Naive B cell (primary cell): Measurements from ENCODE around the gene PEMT. TPM values are rescaled to one million over a fixed set of nuclear protein-coding genes. Genes with fewer than 3 reads are reported as not detected.

Experiments used
- ATAC-seq, 2 donors: fragments of 150-1000 bp; cut with Tn5 transposase; 2 replicates each; pipeline ENCODE4 v1.10.0; 2021; ENCODE audit warnings: low read depth in 2 of 2, mild to moderate bottlenecking in 2 of 2, moderate library complexity in 2 of 2
- DNase-seq: peaks from one replicate; pipeline ENCODE4 v3.0.0; 2022
- H3K27ac Mint-ChIP-seq, 6 donors: one replicate each; pipeline ENCODE4 v1.8.0; 2020 to 2022; ENCODE audit warnings: mild to moderate bottlenecking in 6 of 6, mixed read lengths in 6 of 6, moderate library complexity in 5 of 6, inconsistent platforms in 2 of 6
- H3K27me3 Mint-ChIP-seq, 3 donors: one replicate each; pipeline ENCODE4 v1.8.0; 2021 to 2022; ENCODE audit warnings: mixed read lengths in 3 of 3, mild to moderate bottlenecking in 1 of 3
- H3K36me3 Mint-ChIP-seq, 2 donors: one replicate each; pipeline ENCODE4 v1.8.0; 2020 to 2022; ENCODE audit warnings: mixed read lengths in 2 of 2, inconsistent platforms in 1 of 2, mild to moderate bottlenecking in 1 of 2
- H3K4me1 Mint-ChIP-seq, 3 donors: one replicate each; pipeline ENCODE4 v1.8.0; 2020 to 2022; ENCODE audit warnings: mixed read lengths in 3 of 3, inconsistent platforms in 1 of 3, mild to moderate bottlenecking in 1 of 3, moderate library complexity in 1 of 3
- H3K4me3 Mint-ChIP-seq, 8 donors: one replicate each; pipeline ENCODE4 v1.8.0; 2020 to 2022; ENCODE audit warnings: mild to moderate bottlenecking in 8 of 8, mixed read lengths in 8 of 8, moderate library complexity in 8 of 8, inconsistent platforms in 2 of 8
- H3K9me3 Mint-ChIP-seq, 7 donors: one replicate each; pipeline ENCODE4 v1.8.0; 2020 to 2022; ENCODE audit warnings: mixed read lengths in 7 of 7, mild to moderate bottlenecking in 5 of 7, inconsistent platforms in 2 of 7, moderate library complexity in 1 of 7
- polyA plus RNA-seq, 6 donors: library from polyadenylated mRNA; unstranded; fragments of 300-500 nt; fragmentation: Illumina TruSeq; gene quantifications; one replicate each; pipeline ENCODE4 v1.2.3, GENCODE V29; 2021; ENCODE audit warnings: low read depth in 6 of 6

Gene PEMT
- polyA plus RNA-seq, 6 donors from 2014 or later = 16.3 to 28.0 (median 21.3) TPM

- no peak for ATAC-seq
- Mint-ChIP-seq H3K9me3 (peaks cover 0 to 2% (median 0%) of the 10 kb centered on the region in 7 donors), H3K27me3 (no peaks in the 10 kb centered on the region), H3K4me3 (no peak overlapping the region), H3K36me3 (no peaks in the 10 kb centered on the region), H3K27ac (no peak overlapping the region), H3K4me1 (peaks cover 20 to 29% (median 27%) of the 10 kb centered on the region in 3 donors)
- no peak for DNase-seq
Measured at GRCh38 chr17:17624741-17625140, 33.2 kb upstream of the PEMT start.

GRCh38 chr17:17623904-17624303, 32.4 kb upstream of the PEMT start:
- H3K4me3 Mint-ChIP-seq = no peak overlapping the region
- ATAC-seq (no peak), DNase-seq (no peak)
- no peaks in the 10 kb centered on the region for H3K36me3 Mint-ChIP-seq
- H3K9me3 Mint-ChIP-seq = peaks cover 0 to 2% (median 0%) of the 10 kb centered on the region in 7 donors
- H3K4me1 Mint-ChIP-seq = peaks cover 20 to 27% (median 20%) of the 10 kb centered on the region in 3 donors
- peak overlapping the region in 1 of 6 donors; percentile 52 for H3K27ac Mint-ChIP-seq
- no peaks in the 10 kb centered on the region for H3K27me3 Mint-ChIP-seq

GRCh38 chr17:17621254-17621653, 29.7 kb upstream of the PEMT start:
- ATAC-seq (no peak), DNase-seq (no peak)
- Mint-ChIP-seq H3K4me1 (peaks cover 13 to 19% (median 14%) of the 10 kb centered on the region in 3 donors), H3K4me3 (peak overlapping the region in 2 of 8 donors; percentile 27 to 30), H3K27ac (peak overlapping the region in 2 of 6 donors; percentile 51 to 74), H3K27me3 (no peaks in the 10 kb centered on the region), H3K36me3 (no peaks in the 10 kb centered on the region), H3K9me3 (no peaks in the 10 kb centered on the region)

GRCh38 chr17:17613708-17614114, 22.2 kb upstream of the PEMT start:
- peaks cover 0 to 5% (median 0%) of the 10 kb centered on the region in 3 donors for H3K27me3 Mint-ChIP-seq
- H3K4me1 Mint-ChIP-seq = peaks cover 3 to 7% (median 3%) of the 10 kb centered on the region in 3 donors
- peak overlapping the region in 1 of 6 donors; percentile 73 for H3K27ac Mint-ChIP-seq
- DNase-seq (peak; percentile 18), ATAC-seq (peak; percentile 64 to 79)
- H3K36me3 Mint-ChIP-seq = no peaks in the 10 kb centered on the region
- H3K4me3 Mint-ChIP-seq = no peak overlapping the region
- peaks cover 0 to 5% (median 0%) of the 10 kb centered on the region in 7 donors for H3K9me3 Mint-ChIP-seq

GRCh38 chr17:17612085-17613022, 20.8 kb upstream of the PEMT start:
- ATAC-seq = no peak
- DNase-seq = no peak
- H3K27me3 Mint-ChIP-seq = peaks cover 0 to 5% (median 0%) of the 10 kb centered on the region in 3 donors
- no peak overlapping the region for H3K4me3 Mint-ChIP-seq
- H3K9me3 Mint-ChIP-seq = peaks cover 0 to 5% (median 0%) of the 10 kb centered on the region in 7 donors
- H3K36me3 Mint-ChIP-seq = no peaks in the 10 kb centered on the region
- no peak overlapping the region for H3K27ac Mint-ChIP-seq
- H3K4me1 Mint-ChIP-seq = peaks cover 3 to 7% (median 3%) of the 10 kb centered on the region in 3 donors

GRCh38 chr17:17609121-17609520, 17.6 kb upstream of the PEMT start:
- H3K4me1 Mint-ChIP-seq = peaks cover 3 to 7% (median 3%) of the 10 kb centered on the region in 3 donors
- DNase-seq = no peak
- peaks cover 0 to 2% (median 0%) of the 10 kb centered on the region in 7 donors for H3K9me3 Mint-ChIP-seq
- no peak for ATAC-seq
- no peak overlapping the region for H3K4me3 Mint-ChIP-seq
- H3K36me3 Mint-ChIP-seq = no peaks in the 10 kb centered on the region
- peaks cover 0 to 5% (median 0%) of the 10 kb centered on the region in 3 donors for H3K27me3 Mint-ChIP-seq
- H3K27ac Mint-ChIP-seq = no peak overlapping the region

- Mint-ChIP-seq H3K4me1 (peaks cover 0 to 2% (median 0%) of the 10 kb centered on the region in 3 donors), H3K4me3 (peak overlapping the region in 1 of 8 donors; percentile 10), H3K27ac (peak overlapping the region in 1 of 6 donors; percentile 79), H3K9me3 (no peaks in the 10 kb centered on the region), H3K36me3 (no peaks in the 10 kb centered on the region), H3K27me3 (no peaks in the 10 kb centered on the region)
- DNase-seq (no peak), ATAC-seq (no peak)
Measured at GRCh38 chr17:17606416-17607000, 15.0 kb upstream of the PEMT start.

- Mint-ChIP-seq H3K27ac (no peak overlapping the region), H3K4me1 (peaks cover 0 to 2% (median 0%) of the 10 kb centered on the region in 3 donors), H3K4me3 (no peak overlapping the region), H3K9me3 (no peaks in the 10 kb centered on the region), H3K27me3 (no peaks in the 10 kb centered on the region), H3K36me3 (no peaks in the 10 kb centered on the region)
- ATAC-seq = no peak
- no peak for DNase-seq
Measured at GRCh38 chr17:17605729-17606088, 14.2 kb upstream of the PEMT start.

GRCh38 chr17:17605083-17605728, 13.7 kb upstream of the PEMT start:
- H3K9me3 Mint-ChIP-seq = no peaks in the 10 kb centered on the region
- ATAC-seq (no peak), DNase-seq (no peak)
- H3K27me3 Mint-ChIP-seq = no peaks in the 10 kb centered on the region
- no peak overlapping the region for H3K27ac Mint-ChIP-seq
- H3K4me1 Mint-ChIP-seq = peaks cover 0 to 2% (median 0%) of the 10 kb centered on the region in 3 donors
- no peaks in the 10 kb centered on the region for H3K36me3 Mint-ChIP-seq
- H3K4me3 Mint-ChIP-seq = no peak overlapping the region

- no peaks in the 10 kb centered on the region for H3K9me3 Mint-ChIP-seq
- H3K4me3 Mint-ChIP-seq = no peak overlapping the region
- H3K4me1 Mint-ChIP-seq = peaks cover 0 to 2% (median 0%) of the 10 kb centered on the region in 3 donors
- no peaks in the 10 kb centered on the region for H3K36me3 Mint-ChIP-seq
- no peak overlapping the region for H3K27ac Mint-ChIP-seq
- no peaks in the 10 kb centered on the region for H3K27me3 Mint-ChIP-seq
- no peak for DNase-seq
- ATAC-seq = no peak
Measured at GRCh38 chr17:17603895-17604225, 12.4 kb upstream of the PEMT start.

GRCh38 chr17:17603178-17603894, 11.8 kb upstream of the PEMT start:
- no peak overlapping the region for H3K27ac Mint-ChIP-seq
- H3K9me3 Mint-ChIP-seq = no peaks in the 10 kb centered on the region
- no peak for ATAC-seq
- peaks cover 0 to 2% (median 0%) of the 10 kb centered on the region in 3 donors for H3K4me1 Mint-ChIP-seq
- no peak for DNase-seq
- H3K4me3 Mint-ChIP-seq = no peak overlapping the region
- no peaks in the 10 kb centered on the region for H3K27me3 Mint-ChIP-seq
- no peaks in the 10 kb centered on the region for H3K36me3 Mint-ChIP-seq

GRCh38 chr17:17599965-17600364, 8.5 kb upstream of the PEMT start:
- H3K9me3 Mint-ChIP-seq = no peaks in the 10 kb centered on the region
- no peak overlapping the region for H3K4me3 Mint-ChIP-seq
- no peaks in the 10 kb centered on the region for H3K27me3 Mint-ChIP-seq
- DNase-seq = no peak
- peaks cover 0 to 2% (median 0%) of the 10 kb centered on the region in 3 donors for H3K4me1 Mint-ChIP-seq
- no peaks in the 10 kb centered on the region for H3K36me3 Mint-ChIP-seq
- H3K27ac Mint-ChIP-seq = no peak overlapping the region
- no peak for ATAC-seq

GRCh38 chr17:17598003-17598402, 6.5 kb upstream of the PEMT start:
- Mint-ChIP-seq H3K9me3 (no peaks in the 10 kb centered on the region), H3K4me1 (peaks cover 0 to 5% (median 0%) of the 10 kb centered on the region in 3 donors), H3K27me3 (no peaks in the 10 kb centered on the region), H3K36me3 (no peaks in the 10 kb centered on the region), H3K4me3 (no peak overlapping the region), H3K27ac (peak overlapping the region in 1 of 6 donors; percentile 62)
- DNase-seq (no peak), ATAC-seq (no peak)
